GM19395 (cell line): Measurements from ENCODE around the gene SCCPDH.
"Not testable (repeated sequence)": the region's sequence is repeated elsewhere in the genome, so short reads cannot be mapped to it uniquely, and the experiment has no call there.

Source experiments
- ATAC-seq: cut with Tn5 transposase; IDR thresholded peaks from one replicate; pipeline ENCODE4 v1.9.1; 2021; ENCODE audit warnings: mild to moderate bottlenecking, moderate library complexity; ENCODE audit not compliant: unreplicated experiment

SCCPDH gene

GRCh38 chr1:246724016-246724730 lies at the start of gene SCCPDH:
TSS of gene SCCPDH (plus strand) at chr1:246724409. CDS start at chr1:246724423, 14 bp downstream.
- peak; percentile 92 for ATAC-seq

GRCh38 chr1:246677842-246678241 lies 46.4 kb upstream of the SCCPDH start:
- ATAC-seq = no peak

- ATAC-seq = no peak
These were observed 45.1 kb upstream of the SCCPDH start for GRCh38 chr1:246678816-246679793.

- no peak for ATAC-seq
These were observed 44.4 kb upstream of the SCCPDH start for GRCh38 chr1:246679794-246680177.

GRCh38 chr1:246680190-246680589 lies 44.0 kb upstream of the SCCPDH start:
- ATAC-seq = no peak

- no peak for ATAC-seq
These were observed 43.5 kb upstream of the SCCPDH start for GRCh38 chr1:246680696-246681130.

GRCh38 chr1:246681900-246682895 lies 42.0 kb upstream of the SCCPDH start:
- no peak for ATAC-seq

- no peak for ATAC-seq
These were observed 40.7 kb upstream of the SCCPDH start for GRCh38 chr1:246683521-246683920.

GRCh38 chr1:246687002-246687401 lies 37.2 kb upstream of the SCCPDH start:
- ATAC-seq = no peak

- peak; percentile 98 for ATAC-seq
These were observed 34.7 kb upstream of the SCCPDH start for GRCh38 chr1:246689409-246690008.

- no peak for ATAC-seq
These were observed 34.1 kb upstream of the SCCPDH start for GRCh38 chr1:246690100-246690499.

- no peak for ATAC-seq
These were observed 32.4 kb upstream of the SCCPDH start for GRCh38 chr1:246691622-246692495.

GRCh38 chr1:246694213-246694895 lies 29.9 kb upstream of the SCCPDH start:
- not testable (repeated sequence) for ATAC-seq

- ATAC-seq = no peak
These were observed 29.1 kb upstream of the SCCPDH start for GRCh38 chr1:246695136-246695535.

GRCh38 chr1:246695666-246696065 lies 28.5 kb upstream of the SCCPDH start:
- ATAC-seq = no peak

GRCh38 chr1:246698466-246699094 lies 25.6 kb upstream of the SCCPDH start:
- ATAC-seq = no peak

GRCh38 chr1:246699095-246699735 lies 25.0 kb upstream of the SCCPDH start:
- ATAC-seq = peak; percentile 97

GRCh38 chr1:246703581-246703980 lies 20.6 kb upstream of the SCCPDH start:
- ATAC-seq = no peak
